H9 (cell line): ENCODE measurements around the gene SNX18. TPM values are rescaled to one million over a fixed set of nuclear protein-coding genes. Genes with fewer than 3 reads are reported as not detected.

Source experiments
- DNase-seq: peaks from one replicate; pipeline ENCODE4 v3.0.0-alpha.2; 2017
- H2AFZ ChIP-seq: one replicate; pipeline ENCODE4 v1.6.1; 2013; ENCODE audit warnings: mild to moderate bottlenecking, low read length, control low read depth, moderate library complexity
- H2AK5ac ChIP-seq: 2 replicates; pipeline ENCODE4 v1.6.1; 2013; ENCODE audit warnings: low read length, control low read depth, mixed read lengths; ENCODE audit not compliant: insufficient read length
- H2BK120ac ChIP-seq: one replicate; pipeline ENCODE4 v1.6.1; 2013; ENCODE audit warnings: low read depth, mild to moderate bottlenecking, low read length, control low read depth, inconsistent platforms; ENCODE audit not compliant: poor library complexity, severe bottlenecking
- H2BK12ac ChIP-seq: 2 replicates; pipeline ENCODE4 v1.6.1; 2013; ENCODE audit warnings: low read length, control low read depth, mixed read lengths, low read depth; ENCODE audit not compliant: insufficient read length
- H2BK15ac ChIP-seq: 2 replicates; pipeline ENCODE4 v1.6.1; 2013; ENCODE audit warnings: low read depth, low read length, control low read depth
- H2BK20ac ChIP-seq: one replicate; pipeline ENCODE4 v1.6.1; 2013; ENCODE audit warnings: low read depth, mild to moderate bottlenecking, low read length, control low read depth, inconsistent platforms; ENCODE audit not compliant: poor library complexity, severe bottlenecking
- H2BK5ac ChIP-seq: 2 replicates; pipeline ENCODE4 v1.6.1; 2013; ENCODE audit warnings: low read length, control low read depth, mixed read lengths; ENCODE audit not compliant: insufficient read length
- H3K14ac ChIP-seq: 2 replicates; pipeline ENCODE4 v1.6.1; 2013; ENCODE audit warnings: low read length, control low read depth; ENCODE audit not compliant: insufficient read depth
- H3K18ac ChIP-seq: 2 replicates; pipeline ENCODE4 v1.6.1; 2013; ENCODE audit warnings: low read depth, mild to moderate bottlenecking, mixed read lengths, low read length, control low read depth; ENCODE audit not compliant: insufficient read length
- H3K23ac ChIP-seq: 2 replicates; pipeline ENCODE4 v1.6.1; 2013; ENCODE audit warnings: low read length, control low read depth, mixed read lengths, low read depth; ENCODE audit not compliant: insufficient read length
- H3K23me2 ChIP-seq: 2 replicates; pipeline ENCODE4 v1.6.1; 2013; ENCODE audit warnings: low read depth, mild to moderate bottlenecking, mixed read lengths, low read length, control low read depth; ENCODE audit not compliant: insufficient read length, poor library complexity, severe bottlenecking
- H3K27ac ChIP-seq: 2 replicates; pipeline ENCODE4 v1.5.1; 2013; ENCODE audit warnings: low read length, control low read depth, mixed read lengths, low read depth; ENCODE audit not compliant: insufficient read length
- H3K27me3 ChIP-seq: 2 replicates; pipeline ENCODE4 v1.6.1; 2013; ENCODE audit warnings: low read length, control low read depth, inconsistent platforms; ENCODE audit not compliant: insufficient read depth
- H3K4ac ChIP-seq: 2 replicates; pipeline ENCODE4 v1.6.1; 2013; ENCODE audit warnings: low read depth, mild to moderate bottlenecking, control low read depth, inconsistent platforms, low read length, moderate library complexity
- H3K4me1 ChIP-seq: 2 replicates; pipeline ENCODE4 v1.6.1; 2013; ENCODE audit warnings: low read length, control low read depth, inconsistent platforms; ENCODE audit not compliant: insufficient read depth
- H3K4me2 ChIP-seq: 2 replicates; pipeline ENCODE4 v1.6.1; 2013; ENCODE audit warnings: low read length, control low read depth, mixed read lengths; ENCODE audit not compliant: insufficient read length, insufficient read depth
- H3K56ac ChIP-seq: 2 replicates; pipeline ENCODE4 v1.6.1; 2013; ENCODE audit warnings: low read depth, mild to moderate bottlenecking, mixed read lengths, low read length, control low read depth; ENCODE audit not compliant: insufficient read length
- H3K79me1 ChIP-seq: 2 replicates; pipeline ENCODE4 v1.6.1; 2013; ENCODE audit warnings: low read depth, mild to moderate bottlenecking, moderate library complexity, low read length, control low read depth, inconsistent platforms; ENCODE audit not compliant: insufficient read depth, poor library complexity, severe bottlenecking
- H3K79me2 ChIP-seq: 2 replicates; pipeline ENCODE4 v1.6.1; 2013; ENCODE audit warnings: low read length, control low read depth, inconsistent platforms; ENCODE audit not compliant: insufficient read depth
- H3K9ac ChIP-seq: 2 replicates; pipeline ENCODE4 v1.6.1; 2013; ENCODE audit warnings: low read length, control low read depth, mixed read lengths; ENCODE audit not compliant: insufficient read length; ENCODE audit errors: extremely low read depth
- H3K9me3 ChIP-seq: one replicate; pipeline ENCODE4 v1.6.1; 2013; ENCODE audit warnings: low read depth, low read length, inconsistent platforms; ENCODE audit not compliant: control insufficient read depth
- H3T11ph ChIP-seq: one replicate; pipeline ENCODE4 v1.6.1; 2013; ENCODE audit warnings: mild to moderate bottlenecking, low read length, control low read depth, inconsistent platforms
- H4K20me1 ChIP-seq: one replicate; pipeline ENCODE4 v1.6.1; 2013; ENCODE audit not compliant: control insufficient read depth, insufficient read length, insufficient read depth
- H4K5ac ChIP-seq: 2 replicates; pipeline ENCODE4 v1.6.1; 2013; ENCODE audit warnings: low read depth, mild to moderate bottlenecking, mixed read lengths, low read length, control low read depth; ENCODE audit not compliant: insufficient read length
- H4K8ac ChIP-seq: replicated peaks from 2 replicates; pipeline ENCODE4 v1.6.1; 2013; ENCODE audit warnings: low read length, control low read depth, mixed read lengths, low read depth; ENCODE audit not compliant: insufficient read length
- H4K91ac ChIP-seq: 2 replicates; pipeline ENCODE4 v1.6.1; 2013; ENCODE audit warnings: low read depth, mild to moderate bottlenecking, moderate library complexity, mixed read lengths, low read length, control low read depth; ENCODE audit not compliant: insufficient read length
- H3K27ac Mint-ChIP-seq, 3 experiments: 2 replicates in 2 of 3; 3 replicates in 1 of 3; pipeline ENCODE4 v1.8.0; 2020 to 2021; ENCODE audit warnings: mixed read lengths in 3 of 3, mild to moderate bottlenecking in 1 of 3, moderate library complexity in 1 of 3
- H3K27me3 Mint-ChIP-seq: 2 replicates; pipeline ENCODE4 v1.8.0; 2021; ENCODE audit warnings: low read depth, mild to moderate bottlenecking, moderate library complexity, mixed read lengths
- H3K36me3 Mint-ChIP-seq, 3 experiments: 2 replicates in 2 of 3; 3 replicates in 1 of 3; pipeline ENCODE4 v1.8.0; 2020 to 2021; ENCODE audit warnings: low read depth in 3 of 3, mixed read lengths in 3 of 3; ENCODE audit not compliant: insufficient read depth in 1 of 3
- H3K4me1 Mint-ChIP-seq, 2 experiments: 2 replicates each; pipeline ENCODE4 v1.8.0; 2020; ENCODE audit warnings: mixed read lengths in 2 of 2
- H3K4me3 Mint-ChIP-seq, 2 experiments: 2 replicates in 1 of 2; 3 replicates in 1 of 2; pipeline ENCODE4 v1.8.0; 2020 to 2021; ENCODE audit warnings: mild to moderate bottlenecking in 2 of 2, mixed read lengths in 2 of 2, moderate library complexity in 1 of 2
- H3K9me3 Mint-ChIP-seq, 2 experiments: 2 replicates in 1 of 2; 3 replicates in 1 of 2; pipeline ENCODE4 v1.8.0; 2020; ENCODE audit warnings: mild to moderate bottlenecking in 2 of 2, mixed read lengths in 2 of 2, moderate library complexity in 1 of 2
- CTCF ChIP-seq: fragments of 200-600 bp; sonication (generic); conservative IDR thresholded peaks from 3 replicates; pipeline ENCODE4 v1.8.0; 2021; ENCODE audit warnings: antibody characterized with exemption, mild to moderate bottlenecking
- WGBS: extraction: QIAGEN DNeasy Blood & Tissue Kit; methylation state at CpG from one replicate; pipeline ENCODE4 v1.1.7; 2013; ENCODE audit warnings: missing lambda C conversion rate, low lambda C conversion rate, mixed read lengths; ENCODE audit not compliant: insufficient read length; ENCODE audit errors: extremely low coverage; 5-methylcytosine and 5-hydroxymethylcytosine counted together
- total RNA-seq: library from RNA; stranded (reverse); gene quantifications from 2 replicates; pipeline ENCODE4 v1.2.1, GENCODE V29; 2021

The SNX18 gene
- total RNA-seq, 1 experiment from 2014 or later = 17.2 TPM

- Histone ChIP-seq H3K23me2 (no peaks in the 10 kb centered on the region), H3K4ac (no peak overlapping the region), H2BK5ac (no peak overlapping the region), H4K8ac (no peak overlapping the region), H3T11ph (no peak overlapping the region), H4K5ac (no peak overlapping the region), H3K14ac (no peak overlapping the region), H3K56ac (no peak overlapping the region), H2AFZ (no peak overlapping the region), H3K18ac (no peak overlapping the region), H3K27me3 (no peaks in the 10 kb centered on the region), H3K9ac (no peak overlapping the region), H3K9me3 (no peaks in the 10 kb centered on the region), H2BK20ac (no peak overlapping the region), H3K4me1 (peaks cover 3% of the 10 kb centered on the region; the same call in 1 of the 2 replicates), H2BK120ac (no peak overlapping the region), H2BK12ac (no peak overlapping the region), H2BK15ac (no peak overlapping the region), H3K4me2 (no peak overlapping the region), H4K20me1 (no peaks in the 10 kb centered on the region), H3K23ac (no peak overlapping the region), H2AK5ac (no peak overlapping the region), H3K27ac (no peak overlapping the region), H3K79me1 (no peaks in the 10 kb centered on the region), H4K91ac (no peak overlapping the region), H3K79me2 (no peaks in the 10 kb centered on the region)
- no peak for DNase-seq
- H3K9me3 Mint-ChIP-seq = no peaks in the 10 kb centered on the region
- WGBS = no CpG with 5 or more reads among the region's 2 CpGs
- H3K36me3 Mint-ChIP-seq = no peaks in the 10 kb centered on the region; a peak in 3 of 7 replicates
- H3K4me3 Mint-ChIP-seq = no peak overlapping the region
- TF ChIP-seq CTCF = no peak
- H3K27me3 Mint-ChIP-seq = no peaks in the 10 kb centered on the region
- no peak overlapping the region for H3K27ac Mint-ChIP-seq
- peaks cover 13 to 15% of the 10 kb centered on the region in 2 experiments for H3K4me1 Mint-ChIP-seq
These were observed 20.2 kb downstream of the SNX18 start for GRCh38 chr5:54537725-54538124.
